HG02973 (cell line): ENCODE data around the gene CSNK1E.

Source experiments
- ATAC-seq: cut with Tn5 transposase; IDR thresholded peaks from one replicate; pipeline ENCODE4 v1.9.1; 2021; ENCODE audit warnings: moderate library complexity; ENCODE audit not compliant: unreplicated experiment

CSNK1E gene

GRCh38 chr22:38335077-38335476 is 17.8 kb upstream of the CSNK1E start:
- ATAC-seq: no peak

GRCh38 chr22:38327805-38328204 is 10.6 kb upstream of the CSNK1E start:
- no peak for ATAC-seq

- ATAC-seq: no peak
Measured at GRCh38 chr22:38327396-38327795, 10.2 kb upstream of the CSNK1E start.

- ATAC-seq: no peak
Measured at GRCh38 chr22:38325587-38325986, 8.4 kb upstream of the CSNK1E start.

GRCh38 chr22:38320605-38321402 is 3.6 kb upstream of the CSNK1E start:
- no peak for ATAC-seq

GRCh38 chr22:38318792-38319773 is 1.9 kb upstream of the CSNK1E start:
- no peak for ATAC-seq

- ATAC-seq: no peak
Measured at GRCh38 chr22:38317995-38318715, 922 bp upstream of the CSNK1E start.

GRCh38 chr22:38316364-38317121 is 690 bp downstream of the CSNK1E start:
- peak; percentile 23 for ATAC-seq

- ATAC-seq: no peak
Measured at GRCh38 chr22:38315823-38316363, 1.3 kb downstream of the CSNK1E start.

GRCh38 chr22:38314933-38315822 is 2.1 kb downstream of the CSNK1E start:
- ATAC-seq: no peak

GRCh38 chr22:38314051-38314932 is 2.9 kb downstream of the CSNK1E start:
- no peak for ATAC-seq

GRCh38 chr22:38313384-38313955 is 3.8 kb downstream of the CSNK1E start:
- no peak for ATAC-seq

- ATAC-seq: no peak
Measured at GRCh38 chr22:38312261-38312800, 4.9 kb downstream of the CSNK1E start.

- ATAC-seq: no peak
Measured at GRCh38 chr22:38311323-38311620, 6.0 kb downstream of the CSNK1E start.

- ATAC-seq: no peak
Measured at GRCh38 chr22:38310518-38311322, 6.5 kb downstream of the CSNK1E start.

GRCh38 chr22:38309614-38310517 is 7.4 kb downstream of the CSNK1E start:
- ATAC-seq: no peak
